Thyroid gland (tissue), 4 donors: ENCODE data around the gene C2CD2.

Experiments
- CTCF ChIP-seq, 6 experiments: fragments of 200-600 bp in 3 of 6; fragments of 450-650 bp in 3 of 6; sonication (generic) in 3 of 6; IDR thresholded peaks; one replicate each; pipeline ENCODE4 v1.5.1; 2016 to 2019; ENCODE audit warnings: antibody characterized with exemption in 6 of 6, mild to moderate bottlenecking in 2 of 6, inconsistent platforms in 1 of 6, moderate library complexity in 1 of 6
- POLR2A ChIP-seq, 2 donors: fragments of 450-650 bp; IDR thresholded peaks; one replicate each; pipeline ENCODE4 v1.6.1; 2017; ENCODE audit warnings: antibody characterized with exemption in 2 of 2, mild to moderate bottlenecking in 2 of 2, moderate library complexity in 1 of 2

GRCh38 chr21:41864311-41865001, 89.4 kb downstream of the C2CD2 start:
- no peak for TF ChIP-seq CTCF (IDR thresholded peaks at IDR 0.05)
- no peak for TF ChIP-seq POLR2A (IDR thresholded peaks at IDR 0.05)
